OCI-LY7 (cell line): Measurements from ENCODE around the gene LRRC8D.

Experiments
- CTCF ChIP-seq: fragments of 200-600 bp; sonication (generic); conservative IDR thresholded peaks from 2 replicates; pipeline ENCODE4 v1.5.1; 2014; ENCODE audit warnings: mild to moderate bottlenecking, antibody characterized with exemption, low read length, moderate library complexity, mixed read lengths
- EZH2phosphoT487 ChIP-seq: fragments of 200-600 bp; sonication (generic); IDR thresholded peaks from 2 replicates; pipeline ENCODE4 v1.6.1; 2018; ENCODE audit warnings: low read depth, borderline replicate concordance, mild to moderate bottlenecking, mixed run types, antibody characterized with exemption, low read length, moderate library complexity, mixed read lengths

DNA sequence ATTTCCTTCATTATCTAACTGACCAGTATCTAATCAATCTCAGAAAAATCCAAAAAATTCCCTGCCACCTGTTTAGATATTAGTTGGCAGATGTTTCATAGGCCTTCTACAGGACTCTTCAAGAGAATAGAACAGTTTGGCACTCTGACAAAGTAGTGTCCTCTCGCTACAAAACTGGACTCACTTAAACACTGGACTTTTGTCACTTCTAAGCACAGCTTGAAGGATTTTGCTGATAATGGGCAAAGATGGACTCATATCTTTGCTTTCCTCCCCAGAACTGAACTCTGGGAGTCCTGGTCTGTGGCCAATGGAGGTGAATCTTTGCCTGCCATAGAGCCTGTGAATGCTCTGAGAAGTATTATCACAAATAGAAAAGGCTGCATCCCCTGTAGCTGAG, 115.9 kb downstream of the LRRC8D start:
- TF ChIP-seq CTCF (no peak), EZH2phosphoT487 (no peak)
